DND-41 (cell line): ENCODE results near the gene SPSB3.
"Not testable (repeated sequence)": the region's sequence is repeated elsewhere in the genome, so short reads cannot be mapped to it uniquely, and the experiment has no call there.

Source experiments
- ATAC-seq: fragments of 200-7000 bp; cut with Tn5 transposase; 3 replicates; pipeline ENCODE4 v1.9.1; 2021; ENCODE audit warnings: low read depth; ENCODE audit not compliant: insufficient read depth
- DNase-seq: peaks from one replicate; pipeline ENCODE4 v3.0.0-alpha.2; 2020
- H2AFZ ChIP-seq: 2 replicates; pipeline ENCODE4 v1.6.0; 2012; ENCODE audit warnings: low read depth, low read length
- H3K27ac ChIP-seq: 2 replicates; pipeline ENCODE4 v1.5.1; 2012; ENCODE audit warnings: low read length, inconsistent platforms
- H3K27me3 ChIP-seq: fragments of 200-600 bp; sonication (generic); 2 replicates; pipeline ENCODE4 v1.6.0; 2012; ENCODE audit warnings: low read length, mild to moderate bottlenecking, inconsistent platforms; ENCODE audit not compliant: insufficient read depth, poor library complexity
- H3K36me3 ChIP-seq: 2 replicates; pipeline ENCODE4 v1.5.1; 2012; ENCODE audit warnings: low read length, inconsistent platforms; ENCODE audit not compliant: insufficient read depth
- H3K4me1 ChIP-seq: 2 replicates; pipeline ENCODE4 v1.5.1; 2012; ENCODE audit warnings: mild to moderate bottlenecking, low read length; ENCODE audit not compliant: insufficient read depth
- H3K4me2 ChIP-seq: 2 replicates; pipeline ENCODE4 v1.6.0; 2012; ENCODE audit warnings: mild to moderate bottlenecking, moderate library complexity, low read length, inconsistent platforms; ENCODE audit not compliant: insufficient read depth
- H3K4me3 ChIP-seq, 2 experiments: fragments of 200-600 bp in 1 of 2; shearing (Covaris generic) in 1 of 2; 2 replicates each; pipeline ENCODE4 v1.5.1; 2012 to 2016; ENCODE audit warnings: inconsistent platforms in 2 of 2, low read length in 2 of 2, mild to moderate bottlenecking in 2 of 2, low read depth in 1 of 2, moderate library complexity in 1 of 2
- H3K79me2 ChIP-seq: 2 replicates; pipeline ENCODE4 v1.6.0; 2012; ENCODE audit warnings: low read length, inconsistent platforms; ENCODE audit not compliant: insufficient read depth
- H3K9ac ChIP-seq: 2 replicates; pipeline ENCODE4 v1.6.0; 2012; ENCODE audit warnings: low read depth, mild to moderate bottlenecking, inconsistent platforms, low read length, moderate library complexity
- H3K9me3 ChIP-seq: 2 replicates; pipeline ENCODE4 v1.5.1; 2012; ENCODE audit warnings: low read length, moderate library complexity, mild to moderate bottlenecking, inconsistent platforms; ENCODE audit not compliant: insufficient read depth, severe bottlenecking
- H4K20me1 ChIP-seq: 2 replicates; pipeline ENCODE4 v1.6.0; 2012; ENCODE audit warnings: low read length; ENCODE audit not compliant: insufficient read depth
- EZH2 ChIP-seq: IDR thresholded peaks from 3 replicates; pipeline ENCODE4 v1.6.1; 2012; ENCODE audit warnings: borderline replicate concordance, low read depth, mild to moderate bottlenecking, moderate library complexity, low read length, inconsistent platforms; ENCODE audit not compliant: severe bottlenecking
- TF ChIP-seq, protein P1 (sequence below): IDR thresholded peaks from 2 replicates; pipeline ENCODE4 v1.5.1; 2012; ENCODE audit warnings: borderline replicate concordance, low read length, moderate library complexity, mild to moderate bottlenecking; ENCODE audit not compliant: poor library complexity, severe bottlenecking; ENCODE audit errors: extremely low read depth

Gene SPSB3

DNA sequence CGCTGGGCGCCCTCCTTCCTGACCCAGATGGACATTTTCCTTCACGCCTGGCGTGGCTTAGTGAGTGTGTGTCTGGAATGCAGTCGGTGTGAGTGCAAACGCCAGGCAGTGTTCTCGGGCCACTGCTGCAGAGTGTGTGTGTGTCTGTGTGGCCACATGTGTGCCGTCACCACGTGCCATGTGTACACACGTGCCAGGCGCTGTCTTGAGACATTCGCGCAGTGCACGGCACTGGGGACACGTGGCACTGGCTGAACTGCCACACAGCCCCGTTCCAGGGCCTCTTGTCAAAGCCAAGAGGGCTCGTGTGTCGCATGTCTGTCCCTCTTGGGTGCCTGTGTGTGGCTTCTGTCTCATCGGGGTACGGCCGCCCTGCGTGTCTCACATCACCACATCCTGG lies 47.6 kb downstream of the SPSB3 start:
- no peak overlapping the region for H2AFZ ChIP-seq
- no peak overlapping the region for H3K4me3 ChIP-seq
- H3K79me2 ChIP-seq = no peaks in the 10 kb centered on the region; the same call in 1 of the 2 replicates
- no peaks in the 10 kb centered on the region for H3K27me3 ChIP-seq
- no peak overlapping the region for H3K9ac ChIP-seq
- no peak overlapping the region for H3K27ac ChIP-seq
- peaks cover 3% of the 10 kb centered on the region for H4K20me1 ChIP-seq
- no peak overlapping the region for H3K4me2 ChIP-seq
- no peaks in the 10 kb centered on the region for H3K4me1 ChIP-seq
- DNase-seq = no peak
- no peak for TF ChIP-seq EZH2
- TF ChIP-seq, protein P1, sequence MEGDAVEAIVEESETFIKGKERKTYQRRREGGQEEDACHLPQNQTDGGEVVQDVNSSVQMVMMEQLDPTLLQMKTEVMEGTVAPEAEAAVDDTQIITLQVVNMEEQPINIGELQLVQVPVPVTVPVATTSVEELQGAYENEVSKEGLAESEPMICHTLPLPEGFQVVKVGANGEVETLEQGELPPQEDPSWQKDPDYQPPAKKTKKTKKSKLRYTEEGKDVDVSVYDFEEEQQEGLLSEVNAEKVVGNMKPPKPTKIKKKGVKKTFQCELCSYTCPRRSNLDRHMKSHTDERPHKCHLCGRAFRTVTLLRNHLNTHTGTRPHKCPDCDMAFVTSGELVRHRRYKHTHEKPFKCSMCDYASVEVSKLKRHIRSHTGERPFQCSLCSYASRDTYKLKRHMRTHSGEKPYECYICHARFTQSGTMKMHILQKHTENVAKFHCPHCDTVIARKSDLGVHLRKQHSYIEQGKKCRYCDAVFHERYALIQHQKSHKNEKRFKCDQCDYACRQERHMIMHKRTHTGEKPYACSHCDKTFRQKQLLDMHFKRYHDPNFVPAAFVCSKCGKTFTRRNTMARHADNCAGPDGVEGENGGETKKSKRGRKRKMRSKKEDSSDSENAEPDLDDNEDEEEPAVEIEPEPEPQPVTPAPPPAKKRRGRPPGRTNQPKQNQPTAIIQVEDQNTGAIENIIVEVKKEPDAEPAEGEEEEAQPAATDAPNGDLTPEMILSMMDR = no peak
- H3K9me3 ChIP-seq = peaks cover 47% of the 10 kb centered on the region
- H3K36me3 ChIP-seq = peaks cover 49% of the 10 kb centered on the region
- no peak; the same call in 2 of the 3 replicates for ATAC-seq

DNA sequence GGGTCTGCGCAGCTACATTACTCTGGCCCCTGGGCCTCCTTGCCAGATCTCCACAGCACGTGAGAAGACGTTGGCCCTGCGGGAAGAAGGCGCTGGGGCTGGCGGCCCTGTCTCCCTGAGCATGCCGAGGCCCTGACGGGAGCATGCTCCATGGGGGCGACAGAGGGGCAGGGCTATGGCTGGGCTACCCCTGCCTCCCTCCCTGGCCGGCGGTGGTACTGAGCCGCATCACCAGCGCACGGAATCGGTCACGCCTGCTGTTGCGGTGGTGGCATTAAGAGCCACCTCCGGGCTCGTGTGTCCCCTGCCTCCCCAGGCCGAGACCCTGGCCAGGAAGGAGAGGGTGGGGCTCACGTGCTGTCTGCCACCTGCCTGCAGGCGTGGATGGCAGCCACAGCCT lies 48.2 kb downstream of the SPSB3 start:
- DNase-seq = no peak
- H3K9ac ChIP-seq = no peak overlapping the region
- peaks cover 41% of the 10 kb centered on the region for H3K9me3 ChIP-seq
- peaks cover 49% of the 10 kb centered on the region for H3K36me3 ChIP-seq
- H3K27me3 ChIP-seq = no peaks in the 10 kb centered on the region
- no peaks in the 10 kb centered on the region for H3K79me2 ChIP-seq
- peaks cover 3% of the 10 kb centered on the region for H4K20me1 ChIP-seq
- H3K4me2 ChIP-seq = no peak overlapping the region
- no peak for TF ChIP-seq EZH2
- TF ChIP-seq, protein P1 = no peak
- H2AFZ ChIP-seq = no peak overlapping the region
- H3K27ac ChIP-seq = no peak overlapping the region
- H3K4me3 ChIP-seq = no peak overlapping the region
- ATAC-seq = no peak
- no peaks in the 10 kb centered on the region for H3K4me1 ChIP-seq

DNA sequence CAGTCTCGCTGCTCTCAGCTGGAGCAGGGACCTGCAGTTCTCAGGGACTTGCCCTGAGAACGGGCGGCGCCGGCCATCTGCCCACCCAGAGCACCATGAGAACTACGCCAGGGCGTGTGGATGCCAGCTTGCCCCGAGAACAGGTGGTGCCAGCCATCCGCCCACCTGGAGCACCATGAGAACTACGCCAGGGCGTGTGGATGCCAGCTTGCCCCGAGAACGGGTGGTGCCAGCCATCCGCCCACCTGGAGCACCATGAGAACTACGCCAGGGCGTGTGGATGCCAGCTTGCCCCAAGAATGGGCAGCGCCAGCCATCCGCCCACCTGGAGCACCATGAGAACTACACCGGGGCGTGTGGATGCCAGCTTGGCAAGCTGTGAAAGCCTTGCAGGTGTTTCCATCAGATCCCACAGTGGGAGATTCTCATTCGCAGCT lies 49.8 kb downstream of the SPSB3 start:
- Histone ChIP-seq H3K36me3 (peaks cover 64% of the 10 kb centered on the region), H3K9me3 (peaks cover 26% of the 10 kb centered on the region), H4K20me1 (peaks cover 10% of the 10 kb centered on the region)
- H2AFZ ChIP-seq, H3K27me3 ChIP-seq, ATAC-seq, H3K4me1 ChIP-seq, H3K4me2 ChIP-seq, H3K4me3 ChIP-seq, H3K27ac ChIP-seq, H3K9ac ChIP-seq, DNase-seq, H3K79me2 ChIP-seq: not testable (repeated sequence)

DNA sequence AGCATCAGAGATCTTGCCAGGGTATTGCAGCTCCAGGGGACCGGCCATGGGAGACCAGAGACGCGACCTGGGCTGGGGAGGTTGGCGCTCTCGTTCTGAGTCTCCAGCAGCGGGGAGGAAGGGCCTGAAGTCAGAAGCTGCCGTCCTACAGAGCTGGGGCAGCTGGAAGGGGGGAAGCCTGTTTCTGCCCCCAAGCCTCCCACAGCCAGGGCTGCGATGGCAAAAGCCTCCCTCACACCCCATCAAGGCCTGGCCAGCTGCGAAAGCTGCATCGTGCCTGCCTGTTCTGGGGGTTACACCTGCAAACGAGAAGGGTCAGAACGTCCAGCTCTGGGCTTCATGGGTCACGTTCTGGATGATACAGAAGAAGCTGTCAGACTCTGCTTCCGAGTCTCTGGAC lies 50.3 kb downstream of the SPSB3 start:
- Histone ChIP-seq H3K4me1 (no peaks in the 10 kb centered on the region), H3K9ac (no peak overlapping the region), H3K27ac (no peak overlapping the region), H3K4me2 (no peak overlapping the region), H4K20me1 (peaks cover 15% of the 10 kb centered on the region), H3K9me3 (peaks cover 21% of the 10 kb centered on the region), H3K4me3 (no peak overlapping the region), H3K27me3 (no peaks in the 10 kb centered on the region), H2AFZ (no peak overlapping the region), H3K79me2 (peaks cover 3% of the 10 kb centered on the region), H3K36me3 (peaks cover 69% of the 10 kb centered on the region)
- ATAC-seq = no peak
- TF ChIP-seq, protein P1 = no peak
- no peak for TF ChIP-seq EZH2
- DNase-seq = no peak
